HG02678 (cell line): ENCODE measurements around the gene MIPEP.

ENCODE experiments used
- ATAC-seq: cut with Tn5 transposase; IDR thresholded peaks from one replicate; pipeline ENCODE4 v1.9.1; 2021; ENCODE audit warnings: mild to moderate bottlenecking, moderate library complexity; ENCODE audit not compliant: unreplicated experiment

Gene MIPEP

DNA sequence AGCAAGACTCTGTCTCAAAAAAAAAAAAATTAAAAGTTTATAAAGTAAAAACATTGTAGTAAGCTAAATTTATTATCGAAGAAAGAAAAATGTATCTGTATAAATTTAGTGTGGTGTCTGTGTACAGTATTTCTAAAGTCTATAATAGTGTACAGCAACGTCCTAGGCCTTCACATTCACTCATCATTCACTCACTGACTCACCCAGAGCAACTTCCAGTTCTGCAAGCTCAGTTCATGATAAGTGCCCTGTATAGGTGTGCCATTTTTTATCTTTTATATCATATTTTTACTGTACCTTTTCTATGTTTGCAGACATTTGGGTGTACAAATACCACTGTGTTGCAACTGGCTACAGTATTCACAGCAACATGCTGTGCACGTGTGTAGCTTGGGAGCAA lies 200.9 kb downstream of the MIPEP start:
- no peak for ATAC-seq

DNA sequence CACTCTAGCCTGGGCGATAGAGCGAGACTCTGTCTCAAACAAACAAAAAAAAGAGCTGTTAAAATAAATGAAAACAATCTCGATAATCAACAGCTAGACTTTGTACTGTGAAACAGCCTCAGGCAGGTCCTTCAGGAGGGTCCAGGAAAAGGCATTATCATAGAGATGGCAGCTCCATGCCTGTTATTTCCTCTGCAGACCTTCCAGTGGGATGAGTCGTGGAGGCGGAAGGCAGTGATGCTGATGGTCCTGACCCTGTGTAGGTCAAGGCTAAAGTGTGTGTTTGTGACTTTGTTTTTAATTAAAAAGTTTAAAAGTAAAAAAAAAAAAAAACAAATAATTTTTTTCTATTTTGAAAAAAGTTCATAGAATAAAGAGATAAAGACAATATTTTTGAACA lies 201.6 kb downstream of the MIPEP start:
- ATAC-seq: no peak

DNA sequence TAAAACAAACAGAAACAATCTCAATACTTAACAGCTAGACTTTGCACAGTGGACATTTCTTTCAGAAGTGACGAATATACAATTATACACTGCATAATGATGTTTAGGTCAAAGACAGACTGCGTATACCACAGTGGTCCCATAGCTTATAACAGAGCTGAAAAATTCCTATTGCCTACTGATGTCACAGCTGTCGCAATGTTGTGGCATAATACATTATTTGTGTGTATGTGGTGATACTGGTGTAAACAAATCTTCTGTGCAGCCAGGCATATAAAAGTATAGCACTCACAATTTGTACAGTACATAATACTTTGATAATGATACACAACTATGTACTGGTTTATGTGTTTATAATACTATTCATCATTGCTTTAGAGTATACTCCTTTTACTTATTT lies 202.3 kb downstream of the MIPEP start:
- no peak for ATAC-seq

DNA sequence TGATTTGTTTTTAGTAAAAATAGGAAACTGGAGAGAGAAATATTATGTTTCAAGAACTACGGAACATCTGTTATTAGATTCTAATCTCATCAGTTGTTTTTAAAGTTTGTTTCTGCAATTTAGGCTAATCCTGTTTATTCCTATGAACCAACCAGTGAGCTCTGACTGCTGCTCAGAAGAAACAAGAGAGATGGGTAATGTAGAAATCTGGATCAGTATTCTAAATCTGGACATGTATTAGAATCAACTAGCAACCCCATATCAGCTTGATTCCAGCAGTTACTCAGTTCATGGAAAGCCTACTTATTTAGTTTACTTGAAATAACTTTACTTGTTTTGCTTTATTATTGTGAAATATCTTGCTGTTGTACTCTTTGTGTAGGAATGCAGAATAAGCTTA lies 203.8 kb downstream of the MIPEP start:
- no peak for ATAC-seq

DNA sequence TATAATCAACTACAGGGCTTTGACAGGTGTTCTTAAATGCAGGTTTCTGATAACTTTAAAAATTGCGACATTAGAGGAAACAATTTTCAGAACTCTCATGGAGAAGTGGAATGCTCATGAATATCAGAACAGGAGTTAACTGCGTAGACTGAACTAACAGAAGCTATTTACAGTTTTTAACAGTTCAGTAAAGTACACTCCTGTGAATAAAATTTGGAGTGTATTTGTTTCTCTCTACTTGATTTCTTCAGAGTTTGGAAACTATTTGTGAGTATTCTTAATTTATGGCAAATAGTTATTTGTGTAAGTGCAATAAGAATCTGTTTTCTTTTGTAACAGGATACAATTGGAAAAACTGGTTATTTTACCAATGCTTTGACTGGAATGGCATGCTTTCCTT lies 204.6 kb downstream of the MIPEP start:
- no peak for ATAC-seq

DNA sequence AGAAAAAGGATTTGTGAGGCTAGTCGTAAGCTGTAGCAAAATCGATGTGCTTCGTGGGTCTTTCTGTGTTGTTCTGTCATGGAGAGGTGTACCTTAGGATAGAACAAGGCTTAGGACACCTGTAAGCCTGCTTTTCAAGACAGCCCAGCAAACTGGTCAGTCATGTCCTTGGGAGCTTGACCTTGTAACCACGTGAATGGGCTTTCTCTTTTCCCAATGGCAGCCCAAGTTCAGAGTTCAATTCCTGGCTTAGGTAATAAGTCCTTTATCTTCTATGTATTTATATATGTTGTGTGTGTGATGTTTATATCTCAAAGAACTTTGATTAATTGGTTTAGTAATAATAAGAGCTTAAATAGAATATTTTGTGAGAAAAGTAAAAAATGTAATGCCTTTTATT lies 206.1 kb downstream of the MIPEP start:
- ATAC-seq: no peak

DNA sequence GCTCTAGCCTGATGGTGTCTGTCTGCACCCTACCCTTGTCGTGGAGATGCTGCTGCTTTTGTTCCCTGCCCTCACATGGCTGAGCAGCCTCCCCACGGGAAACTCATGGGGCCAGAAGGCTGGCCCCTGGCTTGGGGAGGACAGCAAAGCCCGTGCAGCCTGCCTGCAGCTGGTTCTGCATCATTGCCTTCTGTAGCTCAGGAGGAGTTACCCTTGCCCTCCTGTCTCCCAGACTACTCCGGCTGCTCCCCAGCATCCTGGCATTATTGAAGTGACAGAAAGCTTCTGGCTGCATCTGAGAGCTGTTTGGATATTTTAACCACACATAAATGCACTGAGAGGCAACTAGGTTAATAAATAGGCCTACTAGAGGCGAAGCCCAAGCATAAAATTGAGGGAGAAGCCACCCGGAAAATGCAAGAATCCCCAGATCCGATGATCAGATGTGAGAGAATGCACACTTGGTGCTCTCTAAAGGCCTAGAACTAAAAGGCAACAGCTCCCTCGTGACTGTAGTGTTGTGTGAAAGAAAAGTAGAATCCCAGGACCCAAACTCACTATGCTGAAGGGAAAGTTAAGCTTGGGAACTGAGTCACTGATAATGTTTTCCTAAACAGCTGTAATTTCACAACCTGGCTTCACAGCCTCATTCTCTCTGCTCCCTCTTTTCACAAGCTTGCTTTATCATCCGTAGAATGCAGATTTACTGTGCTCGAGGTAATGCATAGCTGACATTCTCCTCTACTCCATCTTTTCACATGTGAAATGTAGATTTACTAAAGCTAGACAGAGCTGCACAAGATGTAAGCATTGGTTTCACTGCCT lies 208.1 kb downstream of the MIPEP start:
- no peak for ATAC-seq
